AG04449 (cell line): Measurements from ENCODE around the gene AFAP1L2.

Source experiments
- CTCF ChIA-PET: fragments of 350-600 bp; formaldehyde crosslinking; extraction: SDS; loops from one replicate; lab custom pipeline; 2021; ENCODE audit warnings: antibody characterized with exemption; lab: Yijun Ruan, JAX
- POLR2A ChIA-PET: fragments of 400-600, 350-600 bp; formaldehyde crosslinking; extraction: SDS; loops from one replicate; lab custom pipeline; 2020; ENCODE audit warnings: antibody characterized with exemption, inconsistent platforms; lab: Yijun Ruan, JAX
- DNase-seq: peaks from one replicate; pipeline ENCODE4 v3.0.0-alpha.2; 2010; ENCODE audit warnings: low read depth, low spot score
- H3K4me3 ChIP-seq: 2 replicates; pipeline ENCODE4 v1.5.1; 2011; ENCODE audit warnings: low read depth, mild to moderate bottlenecking, control low read depth, low read length
- CTCF ChIP-seq: IDR thresholded peaks from one replicate; pipeline ENCODE4 v1.5.1; 2011; ENCODE audit warnings: mild to moderate bottlenecking, moderate library complexity, low read length, control low read depth, inconsistent platforms; ENCODE audit not compliant: insufficient read depth; ENCODE audit errors: missing control alignments

AFAP1L2 gene

DNA sequence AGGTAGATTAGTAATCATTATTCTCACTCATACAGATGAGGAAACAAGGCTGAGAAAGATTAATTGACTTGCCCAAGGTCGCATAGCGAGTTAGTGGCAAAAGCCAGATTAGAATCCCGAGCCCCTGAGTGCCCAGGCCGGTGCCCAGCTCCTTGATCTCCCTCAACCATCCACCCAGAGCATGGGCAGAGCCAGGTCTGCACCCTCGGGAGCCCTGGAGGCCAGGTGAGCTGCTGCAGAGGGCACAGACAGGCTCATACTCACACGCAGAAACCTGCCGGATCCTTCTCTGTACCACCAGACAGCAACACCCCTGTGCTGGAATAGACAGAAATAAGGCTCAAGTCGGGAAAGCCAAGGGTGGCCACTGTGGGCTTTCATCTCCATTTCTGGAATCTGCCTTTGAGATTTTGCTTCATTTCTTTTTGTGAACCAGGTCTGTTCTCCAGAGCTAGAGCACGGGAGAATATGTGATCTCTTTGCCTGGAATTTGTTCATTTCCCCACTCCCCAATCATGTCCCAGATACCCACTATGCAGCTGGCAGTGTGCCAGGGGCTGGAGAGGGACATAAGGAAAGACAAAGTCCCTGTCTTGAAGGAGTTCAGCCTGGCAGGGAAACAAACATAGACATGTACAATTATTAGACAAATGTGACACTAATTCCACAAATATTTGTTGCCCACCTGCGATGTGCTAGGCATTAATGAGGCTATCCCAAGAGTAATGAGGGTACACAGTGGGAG is 5.5 kb downstream of the AFAP1L2 start:
- H3K4me3 ChIP-seq = no peak overlapping the region
- ChIA-PET POLR2A (no interaction called here), CTCF (interaction anchor here (1.8 kb wide), 1 partner anchor 95 kb away, joined by 9 read pairs; no protein-coding TSS in a partner anchor)
- DNase-seq = no peak
- TF ChIP-seq CTCF = no peak

DNA sequence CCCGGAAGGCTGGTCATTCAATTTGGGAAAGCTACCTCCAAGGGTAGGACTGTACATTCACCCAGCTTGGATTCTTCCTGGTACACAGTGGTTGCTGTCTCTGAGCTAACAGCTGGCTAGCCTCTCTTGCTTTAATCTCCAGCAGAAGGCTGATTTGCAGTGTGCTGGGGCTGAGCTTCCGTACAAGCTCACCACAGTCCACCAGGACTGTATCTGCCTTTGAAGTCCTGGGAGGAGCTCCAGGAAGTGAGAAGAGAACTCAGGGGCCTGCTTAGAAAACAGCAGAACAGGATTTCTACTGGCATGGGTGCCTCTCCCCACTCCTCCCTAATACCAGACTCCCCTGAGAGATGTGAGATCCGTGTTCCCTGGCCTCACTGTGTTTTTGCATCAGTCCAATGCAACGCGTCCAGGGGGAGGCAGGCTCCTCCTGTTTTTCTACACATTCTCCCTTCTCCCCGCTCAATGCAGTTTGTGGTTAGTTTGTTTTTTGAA is 6.6 kb downstream of the AFAP1L2 start:
- ChIA-PET CTCF (interaction anchor here (0.9 to 1.8 kb wide), 2 partner anchors 12 to 94 kb away, joined by 3 to 9 read pairs; no protein-coding TSS in a partner anchor), POLR2A (interaction anchor here (0.6 kb wide), 1 partner anchor 1591 kb away, joined by 3 read pairs; no protein-coding TSS in a partner anchor)
- TF ChIP-seq CTCF = no peak
- H3K4me3 ChIP-seq = no peak overlapping the region
- DNase-seq = no peak

GRCh38 chr10:114396464-114396863 is 7.8 kb downstream of the AFAP1L2 start:
- no peak for DNase-seq
- ChIA-PET POLR2A (no interaction called here), CTCF (interaction anchor here (1.8 kb wide), 1 partner anchor 93 kb away, joined by 9 read pairs; no protein-coding TSS in a partner anchor)
- H3K4me3 ChIP-seq = no peak overlapping the region
- TF ChIP-seq CTCF = no peak

DNA sequence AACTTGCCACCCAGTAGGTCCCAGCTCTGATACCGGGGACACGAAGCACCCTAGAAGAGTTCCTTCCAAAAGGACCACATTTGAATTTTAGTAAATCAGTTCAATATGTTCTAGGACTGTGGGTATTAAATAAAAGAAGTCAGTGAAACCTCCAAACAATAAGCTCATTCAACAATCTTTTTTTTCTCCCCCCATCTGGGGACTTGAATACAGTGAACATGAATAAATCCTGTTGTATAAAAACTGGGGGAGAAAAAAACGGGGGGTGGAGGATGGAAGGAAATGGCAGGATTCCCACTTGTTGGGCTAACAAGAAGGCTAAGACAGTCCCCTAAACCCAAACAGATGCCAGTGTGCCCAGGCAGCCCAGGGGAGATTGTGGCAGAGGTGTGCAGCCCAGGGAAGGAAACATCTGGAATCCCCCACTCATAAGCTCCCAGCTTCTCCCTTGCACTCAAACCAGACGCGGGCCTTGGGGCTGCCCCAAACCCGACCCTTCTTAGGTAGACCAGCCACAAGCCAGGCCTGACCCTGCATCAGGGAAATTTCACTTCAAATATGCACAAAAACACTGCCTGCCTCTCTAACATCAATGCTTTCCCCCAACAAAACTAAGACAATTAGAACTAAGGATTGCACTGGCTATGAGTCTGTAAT is 8.8 kb downstream of the AFAP1L2 start:
- no peak for DNase-seq
- H3K4me3 ChIP-seq = no peak overlapping the region
- TF ChIP-seq CTCF = no peak
- ChIA-PET POLR2A (no interaction called here), CTCF (no interaction called here)

- H3K4me3 ChIP-seq = no peak overlapping the region
- no peak for TF ChIP-seq CTCF
- ChIA-PET CTCF (no interaction called here), POLR2A (no interaction called here)
- DNase-seq = no peak
These were observed 9.8 kb downstream of the AFAP1L2 start for GRCh38 chr10:114394531-114394930.

GRCh38 chr10:114393886-114394285 is 10.4 kb downstream of the AFAP1L2 start:
- no peak for DNase-seq
- TF ChIP-seq CTCF = no peak
- ChIA-PET POLR2A (no interaction called here), CTCF (no interaction called here)
- no peak overlapping the region for H3K4me3 ChIP-seq
